WTC11 (cell line): ENCODE measurements around the gene TLE6.

Source experiments
- CTCF ChIP-seq: fragments of 200-600 bp; IDR thresholded peaks from 2 replicates; pipeline ENCODE4 v1.8.0; 2022; ENCODE audit warnings: antibody characterized with exemption
- ETV6 ChIP-seq: sonication (generic); formaldehyde crosslinking; IDR thresholded peaks from 2 replicates; pipeline ENCODE4 v1.8.1; 2022; ENCODE audit warnings: mild to moderate bottlenecking, missing genetic modification reagents
- FOXJ3 ChIP-seq: sonication (generic); formaldehyde crosslinking; IDR thresholded peaks from 2 replicates; pipeline ENCODE4 v1.9.0; 2021; ENCODE audit warnings: missing genetic modification reagents, mild to moderate bottlenecking, borderline replicate concordance
- GABPB1 ChIP-seq: sonication (generic); formaldehyde crosslinking; IDR thresholded peaks from 2 replicates; pipeline ENCODE4 v1.8.1; 2023; ENCODE audit warnings: mild to moderate bottlenecking, missing genetic modification reagents
- SP1 ChIP-seq: sonication (generic); formaldehyde crosslinking; conservative IDR thresholded peaks from 2 replicates; pipeline ENCODE4 v1.8.1; 2022; ENCODE audit warnings: missing genetic modification reagents
- USF1 ChIP-seq: sonication (generic); formaldehyde crosslinking; IDR thresholded peaks from 2 replicates; pipeline ENCODE4 v1.8.0; 2022; ENCODE audit warnings: mild to moderate bottlenecking, missing genetic modification reagents
- ZBTB21 ChIP-seq: sonication (generic); formaldehyde crosslinking; IDR thresholded peaks from 2 replicates; pipeline ENCODE4 v1.8.1; 2023; ENCODE audit warnings: mild to moderate bottlenecking, missing genetic modification reagents, borderline replicate concordance
- ZBTB43 ChIP-seq: sonication (generic); formaldehyde crosslinking; IDR thresholded peaks from 2 replicates; pipeline ENCODE4 v1.8.1; 2023; ENCODE audit warnings: mild to moderate bottlenecking, missing genetic modification reagents

- TF ChIP-seq GABPB1 (no peak), ETV6 (CRISPR knock-in tag) (no peak), FOXJ3 (CRISPR knock-in tag) (no peak), USF1 (CRISPR knock-in tag) (no peak), ZBTB21 (no peak), CTCF (no peak), ZBTB43 (CRISPR knock-in tag) (no peak), SP1 (CRISPR knock-in tag) (no peak)
Observed at GRCh38 chr19:3019211-3019854, 42.0 kb downstream of the TLE6 start.
